Right atrium auricular region (tissue), 2 donors: ENCODE measurements around the gene ZSWIM4. TPM values are rescaled to one million over a fixed set of nuclear protein-coding genes. Genes with fewer than 3 reads are reported as not detected.

Experiments
- DNase-seq: peaks from one replicate; pipeline ENCODE4 v3.0.0-alpha.2; 2019; ENCODE audit warnings: low spot score
- H3K27ac ChIP-seq, 2 donors: fragments of 200-600 bp; sonication (generic); 1 replicate in 1 of 2; 2 replicates in 1 of 2; pipeline ENCODE4 v1.5.1; 2016 to 2019
- H3K27me3 ChIP-seq, 2 donors: fragments of 200-600 bp; sonication (generic); one replicate each; pipeline versions ENCODE4 v1.5.1 to v1.6.0; 2017 to 2019
- H3K36me3 ChIP-seq: fragments of 200-600 bp; sonication (generic); one replicate; pipeline ENCODE4 v1.5.1; 2016
- H3K4me1 ChIP-seq, 2 donors: fragments of 200-600 bp; sonication (generic); one replicate each; pipeline versions ENCODE4 v1.5.1 to v1.6.0; 2017 to 2019
- H3K4me3 ChIP-seq, 2 donors: fragments of 200-600 bp; sonication (generic); 1 replicate in 1 of 2; 2 replicates in 1 of 2; pipeline ENCODE4 v1.5.1; 2017 to 2019; ENCODE audit warnings: mild to moderate bottlenecking in 1 of 2, moderate library complexity in 1 of 2
- H3K9me3 ChIP-seq, 2 donors: fragments of 200-600 bp; sonication (generic); one replicate each; pipeline ENCODE4 v1.5.1; 2019
- CTCF ChIP-seq, 2 donors: fragments of 200-600 bp; sonication (generic); IDR thresholded peaks; one replicate each; pipeline ENCODE4 v1.5.1; 2019; ENCODE audit warnings: antibody characterized with exemption in 2 of 2
- total RNA-seq, 2 donors: library from RNA; depleted of rRNA; stranded (reverse); fragments of >200 nt; gene quantifications; one replicate each; pipeline ENCODE4 v1.1.0, GENCODE V29; 2016

ZSWIM4 gene
- total RNA-seq, 2 donors from 2014 or later = 5.7 to 9.8 TPM

- Histone ChIP-seq H3K36me3 (peaks cover 27% of the 10 kb centered on the region), H3K4me1 (peaks cover 0 to 37% of the 10 kb centered on the region in 2 donors), H3K4me3 (no peak overlapping the region), H3K27me3 (no peaks in the 10 kb centered on the region), H3K27ac (no peak overlapping the region), H3K9me3 (no peaks in the 10 kb centered on the region)
- TF ChIP-seq CTCF (IDR thresholded peaks at IDR 0.05) = no peak
- DNase-seq = no peak
These were observed 35.7 kb downstream of the ZSWIM4 start for GRCh38 chr19:13830741-13831536.

DNA sequence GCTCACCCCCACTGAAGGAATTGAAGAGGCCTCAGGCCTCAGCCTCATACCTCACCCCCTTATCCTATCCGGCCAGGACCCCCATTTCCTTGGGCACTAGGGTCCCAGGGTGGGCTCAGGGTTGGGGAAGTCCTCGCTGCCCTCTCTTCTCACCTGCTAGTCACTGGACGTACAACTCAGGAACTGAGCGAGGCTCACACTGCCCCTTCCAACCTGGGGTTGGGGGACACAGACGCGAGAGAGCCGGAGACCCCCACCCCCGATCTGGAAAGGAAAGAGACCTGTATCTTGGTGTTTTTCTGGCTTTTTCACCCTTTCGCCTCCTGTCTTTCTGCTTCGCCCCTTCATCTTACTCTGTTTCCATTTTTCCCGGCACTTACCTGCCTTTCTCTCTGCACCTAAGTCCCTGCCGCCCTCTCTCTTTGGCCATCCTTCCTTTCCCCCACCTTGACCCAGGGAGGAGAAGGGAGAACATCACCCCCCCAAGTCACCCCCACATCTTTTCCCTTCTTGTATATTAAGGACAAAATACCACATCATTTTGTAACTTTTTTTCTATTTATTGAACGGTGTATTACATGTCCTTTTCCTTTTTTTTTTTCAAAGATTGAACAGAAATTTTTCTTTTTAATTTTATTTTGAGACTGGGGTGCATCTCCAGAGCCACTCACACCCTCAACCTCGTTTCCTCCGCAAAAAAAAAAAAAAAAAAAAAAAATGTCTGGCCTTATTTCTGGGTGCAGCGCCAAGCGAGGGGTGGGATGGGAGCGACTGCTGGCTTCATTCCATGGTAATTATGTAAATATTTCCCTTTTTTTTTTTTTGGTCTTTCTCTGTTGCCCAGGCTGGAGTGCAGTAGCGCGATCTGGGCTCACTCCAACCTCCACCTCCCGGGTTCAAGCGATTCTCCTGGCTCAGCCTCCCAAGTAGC lies 36.6 kb downstream of the ZSWIM4 start:
- DNase-seq = no peak
- H3K27ac ChIP-seq = no peak overlapping the region
- no peaks in the 10 kb centered on the region for H3K9me3 ChIP-seq
- H3K27me3 ChIP-seq = no peaks in the 10 kb centered on the region
- peaks cover 0 to 46% of the 10 kb centered on the region in 2 donors for H3K4me1 ChIP-seq
- TF ChIP-seq CTCF (IDR thresholded peaks at IDR 0.05) = no peak
- H3K36me3 ChIP-seq = peaks cover 35% of the 10 kb centered on the region
- no peak overlapping the region for H3K4me3 ChIP-seq

DNA sequence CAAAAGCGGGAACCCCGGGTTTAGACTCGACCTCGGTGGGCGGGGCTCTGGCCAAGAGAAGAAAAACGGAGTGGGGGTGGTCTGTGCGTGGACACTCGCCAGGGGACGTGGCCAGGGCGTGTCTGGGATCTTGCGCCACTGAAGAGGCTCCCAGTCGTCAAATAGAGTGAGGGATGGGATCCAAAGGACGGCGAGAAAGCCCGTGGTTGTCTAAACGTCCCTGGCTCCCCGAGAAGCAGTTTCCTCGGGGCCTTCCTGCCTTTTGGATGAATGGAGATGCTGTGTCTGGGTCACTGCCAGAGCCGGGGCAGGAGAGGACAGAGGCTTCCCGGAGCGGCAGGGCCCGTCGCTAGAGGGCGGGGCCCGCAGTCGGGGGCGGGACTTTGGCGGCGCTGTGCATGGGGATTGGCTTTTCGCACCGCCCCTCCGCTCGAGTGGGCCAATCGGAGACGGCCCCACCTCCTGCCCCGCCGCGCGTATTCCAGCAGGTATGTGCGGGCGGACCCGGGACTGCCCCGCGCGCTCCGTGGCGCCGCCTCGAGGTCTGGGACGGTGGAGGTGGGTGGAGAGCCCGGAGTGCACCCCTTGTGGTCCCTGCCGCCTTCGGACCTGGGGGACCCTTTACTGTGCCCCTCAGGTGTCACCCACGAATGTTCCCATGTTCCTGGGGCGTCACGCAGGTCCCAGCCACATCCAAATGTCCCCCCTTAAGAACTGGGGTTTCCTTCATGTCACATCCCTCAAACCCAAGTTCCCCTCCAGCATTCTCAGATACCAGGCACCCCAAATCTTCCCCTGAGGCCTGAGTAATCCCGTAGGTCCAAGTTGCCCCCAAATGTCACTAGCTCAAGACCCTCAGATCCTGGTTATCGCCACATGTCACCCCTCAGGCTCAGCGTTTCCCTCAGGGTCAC lies 38.3 kb downstream of the ZSWIM4 start:
- peaks cover 52% of the 10 kb centered on the region for H3K36me3 ChIP-seq
- H3K9me3 ChIP-seq = no peaks in the 10 kb centered on the region
- TF ChIP-seq CTCF (IDR thresholded peaks at IDR 0.05) = peak; percentile 19 to 63
- DNase-seq = peak; percentile 96
- no peaks in the 10 kb centered on the region for H3K27me3 ChIP-seq
- peak overlapping the region in 1 of 2 donors; percentile 14 for H3K4me3 ChIP-seq
- peak overlapping the region; percentile 98 to 100 for H3K27ac ChIP-seq
- H3K4me1 ChIP-seq = peaks cover 0 to 64% of the 10 kb centered on the region in 2 donors

DNA sequence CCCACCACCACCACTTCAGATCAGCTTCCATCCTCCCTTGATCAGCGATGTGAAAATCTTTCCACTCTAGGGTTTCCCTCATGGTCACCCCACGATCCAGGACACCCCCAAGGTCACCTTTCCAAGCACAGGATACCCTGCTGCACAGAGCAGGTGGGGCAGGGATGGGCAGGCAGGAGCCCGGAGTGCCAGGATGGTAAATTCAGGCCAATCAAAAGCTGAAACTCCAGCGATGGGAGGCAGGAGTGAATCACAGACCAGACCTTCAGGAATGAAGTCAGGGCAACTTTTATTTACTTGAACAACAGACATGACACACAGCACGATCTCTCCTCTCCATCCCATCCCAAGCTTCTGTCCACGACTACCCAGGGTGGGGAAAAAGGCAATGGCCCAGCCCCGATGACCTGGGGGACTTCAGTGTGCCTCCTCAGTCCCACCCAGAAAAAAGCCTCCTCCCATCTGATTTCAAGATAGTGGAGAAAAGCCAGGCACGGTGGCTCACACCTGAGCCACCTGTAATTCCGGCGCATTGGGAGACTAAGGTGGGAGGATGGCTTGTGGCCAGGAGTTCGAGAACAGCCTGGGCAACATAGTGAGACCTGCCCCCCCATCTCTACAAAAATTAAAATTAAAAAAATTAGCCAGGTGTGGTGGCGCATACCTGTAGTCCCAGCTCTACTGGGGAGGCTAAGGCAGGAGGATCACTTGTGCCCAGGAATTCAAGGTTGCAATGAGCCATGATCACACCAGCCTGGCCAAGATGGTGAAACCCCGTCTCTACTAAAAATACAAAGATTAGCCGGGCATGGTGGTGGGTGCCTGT lies 39.2 kb downstream of the ZSWIM4 start:
- no peaks in the 10 kb centered on the region for H3K9me3 ChIP-seq
- H3K36me3 ChIP-seq = peaks cover 56% of the 10 kb centered on the region
- TF ChIP-seq CTCF (IDR thresholded peaks at IDR 0.05) = no peak
- H3K4me3 ChIP-seq = peak overlapping the region in 1 of 2 donors; percentile 14
- H3K4me1 ChIP-seq = peaks cover 0 to 72% of the 10 kb centered on the region in 2 donors
- no peaks in the 10 kb centered on the region for H3K27me3 ChIP-seq
- H3K27ac ChIP-seq = peak overlapping the region; percentile 98 to 100
- DNase-seq = no peak
